ENCODE results near the gene ZMYM4. TPM values are rescaled to one million over a fixed set of nuclear protein-coding genes. Genes with fewer than 3 reads are reported as not detected.

The ZMYM4 gene
- polyA plus RNA-seq, 1 donor from 2014 or later: 36.1 TPM

- TF ChIP-seq POLR2AphosphoS5 (IDR thresholded peaks at IDR 0.05) (no peak), CTCF (IDR thresholded peaks at IDR 0.05; ENCODE audit: poor library complexity, severe bottlenecking) (no peak)
- Histone ChIP-seq H3F3A (ENCODE audit: insufficient read depth, low read length, poor library complexity, severe bottlenecking) (no peaks in the 10 kb centered on the region), H2AFZ (ENCODE audit: low read depth, low read length) (no peak overlapping the region), H3K36me3 (ENCODE audit: insufficient read depth, low read length) (no peaks in the 10 kb centered on the region), H3K9ac (ENCODE audit: low read length) (no peak overlapping the region), H3K9me3 (ENCODE audit: low read length) (no peaks in the 10 kb centered on the region), H3K4me3 (ENCODE audit: low read length) (no peak overlapping the region), H3K9me2 (ENCODE audit: insufficient read depth, low read length) (no peaks in the 10 kb centered on the region), H4K20me1 (ENCODE audit: insufficient read depth) (no peaks in the 10 kb centered on the region), H3K27ac (ENCODE audit: low read length) (no peak overlapping the region), H3K4me2 (ENCODE audit: low read length) (no peak overlapping the region), H3K27me3 (ENCODE audit: insufficient read depth, low read depth, low read length) (no peaks in the 10 kb centered on the region), H3K79me2 (replicated peaks; ENCODE audit: insufficient read depth, low read length) (no peaks in the 10 kb centered on the region)
Observed at GRCh38 chr1:35448344-35448801, 179.9 kb downstream of the ZMYM4 start.

GRCh38 chr1:35449334-35450008, 181.0 kb downstream of the ZMYM4 start:
- no peaks in the 10 kb centered on the region for H3K9me3 ChIP-seq (ENCODE audit: low read length)
- no peaks in the 10 kb centered on the region for H3K27me3 ChIP-seq (ENCODE audit: insufficient read depth, low read depth, low read length)
- H2AFZ ChIP-seq (ENCODE audit: low read depth, low read length): no peak overlapping the region
- H3F3A ChIP-seq (ENCODE audit: insufficient read depth, low read length, poor library complexity, severe bottlenecking): no peaks in the 10 kb centered on the region
- H3K4me2 ChIP-seq (ENCODE audit: low read length): no peak overlapping the region
- TF ChIP-seq TAF1 (IDR thresholded peaks at IDR 0.05; ENCODE audit: low read depth) (no peak), POLR2AphosphoS5 (IDR thresholded peaks at IDR 0.05) (no peak), MXI1 (conservative IDR thresholded peaks at IDR 0.05; ENCODE audit: poor library complexity, severe bottlenecking) (no peak), EZH2 (IDR thresholded peaks at IDR 0.05; ENCODE audit: borderline replicate concordance, insufficient read depth, low read length, poor library complexity, severe bottlenecking) (no peak), SMC3 (conservative IDR thresholded peaks at IDR 0.05; ENCODE audit: poor library complexity) (no peak), REST (IDR thresholded peaks at IDR 0.05; ENCODE audit: borderline replicate concordance) (no peak), CTCF (IDR thresholded peaks at IDR 0.05; ENCODE audit: poor library complexity, severe bottlenecking) (no peak), EP300 (conservative IDR thresholded peaks at IDR 0.05; ENCODE audit: poor library complexity, severe bottlenecking) (no peak), RAD21 (conservative IDR thresholded peaks at IDR 0.05) (no peak)
- H3K4me3 ChIP-seq (ENCODE audit: low read length): no peak overlapping the region
- no peaks in the 10 kb centered on the region for H3K9me2 ChIP-seq (ENCODE audit: insufficient read depth, low read length)
- H3K27ac ChIP-seq (ENCODE audit: low read length): no peak overlapping the region
- H3K9ac ChIP-seq (ENCODE audit: low read length): no peak overlapping the region
- no peaks in the 10 kb centered on the region for H3K79me2 ChIP-seq (replicated peaks; ENCODE audit: insufficient read depth, low read length)
- H4K20me1 ChIP-seq (ENCODE audit: insufficient read depth): no peaks in the 10 kb centered on the region
- H3K36me3 ChIP-seq (ENCODE audit: insufficient read depth, low read length): no peaks in the 10 kb centered on the region

Measured in neural cell (in vitro differentiated cells).